HL-60/S4 (cell line): ENCODE measurements around the gene LAMTOR1.

Experiments used
- in situ Hi-C: fragments of 300-500 bp; cut with MboI; formaldehyde crosslinking; loops from 2 replicates; pipeline ENCODE4 v1.14.3; 2022; ENCODE audit warnings: low sequenced_read_pairs

LAMTOR1 gene

GRCh38 chr11:72083414-72083813 lies 19.7 kb downstream of the LAMTOR1 start:
- in situ Hi-C loops = no loop called here

GRCh38 chr11:72081821-72082453 lies 21.2 kb downstream of the LAMTOR1 start:
- in situ Hi-C loops = no loop called here

- in situ Hi-C loops = no loop called here
These were observed 21.9 kb downstream of the LAMTOR1 start for GRCh38 chr11:72081184-72081644.

GRCh38 chr11:72080326-72081183 lies 22.5 kb downstream of the LAMTOR1 start, which contains the start of the genes LRRC51 and NUMA1:
TSS of gene LRRC51 (plus strand) at chr11:72080850. CDS start at chr11:72089084, 8,234 bp downstream.
TSS of gene NUMA1 (minus strand) at chr11:72080542. CDS start at chr11:72035943, 44,599 bp downstream.
- in situ Hi-C loops = no loop called here

- in situ Hi-C loops = no loop called here
These were observed 23.2 kb downstream of the LAMTOR1 start for GRCh38 chr11:72079819-72080325.

GRCh38 chr11:72078477-72078876 lies 24.6 kb downstream of the LAMTOR1 start:
- in situ Hi-C loops = no loop called here

GRCh38 chr11:72075756-72076155 lies 27.3 kb downstream of the LAMTOR1 start:
- in situ Hi-C loops = no loop called here

- in situ Hi-C loops = no loop called here
These were observed 28.0 kb downstream of the LAMTOR1 start for GRCh38 chr11:72075109-72075508.

DNA sequence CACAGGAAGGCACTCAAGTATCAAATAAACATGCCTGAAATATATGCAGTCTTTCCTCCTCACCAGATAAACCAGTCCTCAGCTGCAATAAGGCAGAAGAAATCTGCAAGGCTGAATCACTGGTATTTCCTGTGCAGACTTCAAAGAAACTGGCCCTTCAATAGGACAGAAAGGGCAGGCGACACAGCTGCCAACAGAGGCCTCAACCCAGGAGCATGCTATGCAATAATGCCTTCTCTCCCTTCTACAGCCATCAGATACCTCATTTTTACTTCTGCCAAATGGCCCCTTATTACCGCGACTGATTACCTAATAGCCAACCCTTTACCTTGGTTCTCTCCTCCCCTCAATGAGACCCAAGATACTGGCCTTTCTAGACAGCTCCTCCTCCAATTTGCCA lies 30.7 kb downstream of the LAMTOR1 start:
- in situ Hi-C loops = no loop called here

DNA sequence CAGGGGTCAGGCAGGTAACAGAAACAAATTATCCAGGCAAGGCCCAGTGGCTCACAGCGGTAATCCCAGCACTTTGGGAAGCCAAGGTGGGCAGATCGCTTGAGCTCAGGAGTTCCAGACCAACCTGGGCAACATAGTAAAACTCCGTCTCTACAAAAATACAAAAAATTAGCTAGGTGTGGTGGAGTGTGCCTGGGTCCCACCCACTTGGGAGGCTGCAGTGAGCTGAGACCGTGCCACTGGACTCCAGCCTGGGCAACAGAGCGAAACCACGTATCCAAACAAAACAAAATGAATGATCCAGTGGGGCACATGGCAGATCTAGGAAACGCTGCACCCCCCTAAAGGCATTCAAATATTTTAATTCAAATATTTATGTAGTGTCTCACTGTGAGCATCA lies 32.6 kb downstream of the LAMTOR1 start:
- in situ Hi-C loops = no loop called here

DNA sequence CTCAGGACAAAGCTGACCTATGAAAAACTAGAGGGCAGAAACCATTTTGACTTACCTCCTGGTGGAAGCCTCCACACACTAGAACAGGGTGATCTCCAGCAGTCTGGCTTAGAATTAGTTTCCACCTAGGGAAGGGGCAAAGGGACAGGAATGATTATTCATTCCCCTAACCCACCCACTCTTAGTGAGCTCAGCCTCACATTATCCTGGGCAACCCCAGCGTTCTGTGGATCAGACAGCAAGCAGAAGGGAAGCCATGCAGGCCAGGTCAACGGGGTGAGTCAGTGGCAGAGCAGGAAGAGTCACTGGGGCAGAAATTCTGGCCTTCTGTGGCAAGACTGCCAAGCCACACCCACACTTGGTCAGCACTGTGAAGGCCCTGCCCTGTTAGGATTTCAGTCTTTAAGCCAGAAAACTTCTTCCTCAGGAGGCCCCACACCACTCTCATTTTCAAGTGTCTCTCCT lies 33.3 kb downstream of the LAMTOR1 start:
- in situ Hi-C loops = no loop called here

DNA sequence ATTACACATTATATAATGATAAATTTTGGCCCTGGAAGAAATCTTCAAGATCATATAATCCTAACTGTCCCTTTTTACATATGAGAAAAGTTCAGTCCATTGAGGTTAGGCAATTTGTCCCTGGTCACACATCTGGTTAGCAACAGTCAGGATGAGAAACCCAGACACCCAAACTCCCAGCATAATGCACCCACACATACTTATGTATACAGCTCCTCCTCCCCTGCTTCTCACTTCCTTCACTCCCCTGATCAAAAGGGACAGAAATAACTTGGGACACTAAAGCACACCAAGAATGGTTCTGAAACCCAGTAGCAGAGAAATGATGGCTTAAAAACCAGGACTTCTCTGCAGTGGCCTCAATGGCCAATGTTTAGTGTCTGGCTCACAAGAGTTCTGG lies 33.9 kb downstream of the LAMTOR1 start:
- in situ Hi-C loops = no loop called here

GRCh38 chr11:72067676-72068075 lies 35.4 kb downstream of the LAMTOR1 start:
- in situ Hi-C loops = no loop called here

- in situ Hi-C loops = no loop called here
These were observed 35.8 kb downstream of the LAMTOR1 start for GRCh38 chr11:72067266-72067665.

DNA sequence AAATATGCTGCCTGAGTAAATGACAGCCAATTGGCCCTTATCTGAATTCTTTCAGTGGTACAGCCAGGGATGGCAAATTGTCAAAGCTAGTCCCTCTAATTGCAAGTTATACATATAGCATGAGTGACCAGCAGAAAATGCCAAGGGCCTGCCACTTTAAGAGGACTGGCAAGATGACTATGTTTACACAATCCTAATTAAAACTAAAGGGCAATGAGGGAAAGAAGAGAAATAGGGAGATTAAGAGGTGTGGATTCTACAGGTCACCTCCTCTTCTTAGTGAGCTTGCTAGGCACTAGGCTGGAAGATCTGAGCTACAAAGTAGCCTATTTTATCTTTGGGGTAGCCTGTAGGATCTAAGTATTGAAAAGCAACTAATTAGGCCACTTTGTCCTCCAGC lies 36.2 kb downstream of the LAMTOR1 start:
- in situ Hi-C loops = no loop called here

GRCh38 chr11:72061739-72062396 lies 41.2 kb downstream of the LAMTOR1 start:
- in situ Hi-C loops = no loop called here

DNA sequence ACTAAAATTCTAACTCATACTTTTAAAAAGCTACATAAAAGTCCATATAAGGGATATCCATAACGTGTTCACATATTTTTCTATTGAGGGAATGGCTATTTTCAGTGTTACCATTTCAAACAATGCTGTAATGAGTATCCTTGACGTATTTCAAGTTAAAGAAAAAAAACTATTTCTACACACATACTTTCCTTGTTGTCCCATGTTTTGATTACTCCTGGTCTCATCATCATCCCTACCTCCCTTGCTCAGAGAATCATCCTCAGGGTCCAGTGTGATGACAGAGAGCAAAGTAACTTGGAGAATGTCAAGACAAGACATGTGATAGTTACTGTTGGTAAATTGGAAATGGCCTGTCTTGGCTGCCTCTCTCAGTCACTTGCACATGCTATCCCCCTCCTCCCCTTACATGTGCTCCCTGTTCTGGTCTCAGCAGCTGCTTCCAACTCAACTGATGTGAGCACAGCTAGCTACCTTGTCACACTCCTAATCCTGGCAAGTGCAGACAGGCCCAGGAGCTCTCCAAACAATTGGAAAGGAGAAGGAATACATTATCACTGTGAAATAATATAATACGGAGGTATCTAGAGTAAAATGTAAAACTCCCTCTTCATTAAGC lies 44.6 kb downstream of the LAMTOR1 start:
- in situ Hi-C loops = no loop called here

DNA sequence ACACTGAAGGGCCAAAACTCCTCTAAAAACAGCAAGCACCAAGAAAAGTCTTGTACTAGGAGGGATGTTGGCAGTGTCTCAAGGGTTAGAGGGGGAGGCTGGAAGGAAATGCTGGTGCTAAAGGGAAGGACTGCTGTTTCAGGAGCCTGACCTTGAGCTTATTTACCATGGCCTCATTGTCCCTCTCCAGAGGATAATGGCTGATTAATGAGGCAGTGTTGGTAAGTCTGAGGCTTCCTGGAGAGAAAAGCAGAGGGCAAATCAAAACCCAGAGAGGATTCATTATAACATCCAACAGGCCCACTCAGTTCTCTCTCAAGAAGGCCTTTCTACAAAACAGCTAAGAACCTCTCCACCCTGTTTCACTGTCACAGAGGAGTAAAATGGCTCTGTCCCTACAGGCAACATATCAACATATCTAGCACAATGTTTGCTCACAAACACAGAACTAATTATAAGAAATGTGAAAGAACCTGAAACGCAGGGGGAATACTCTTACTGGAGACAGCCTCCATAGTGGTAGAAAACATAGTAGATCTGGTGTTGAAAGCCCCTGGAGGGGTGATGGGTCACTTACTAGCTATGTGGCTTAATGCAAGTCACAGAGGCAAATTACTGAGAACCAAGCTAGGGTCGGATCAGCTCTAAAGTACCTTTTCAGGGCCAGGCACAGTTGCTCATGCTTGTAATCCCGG lies 54.2 kb downstream of the LAMTOR1 start:
- in situ Hi-C loops = no loop called here
